ENCODE measurements around the gene PAQR8.

Gene PAQR8

GRCh38 chr6:52365866-52366540, 4.1 kb downstream of the PAQR8 start:
- no peak overlapping the region for H3K4me3 ChIP-seq (ENCODE audit: low read depth, low read length)
- TF ChIP-seq CTCF (IDR thresholded peaks at IDR 0.05; ENCODE audit: borderline replicate concordance, insufficient read depth, low read depth, low read length) = no peak

GRCh38 chr6:52368002-52368401, 6.1 kb downstream of the PAQR8 start:
- no peak overlapping the region for H3K4me3 ChIP-seq (ENCODE audit: low read depth, low read length)
- no peak for TF ChIP-seq CTCF (IDR thresholded peaks at IDR 0.05; ENCODE audit: borderline replicate concordance, insufficient read depth, low read depth, low read length)

- H3K4me3 ChIP-seq (ENCODE audit: low read depth, low read length) = no peak overlapping the region
- TF ChIP-seq CTCF (IDR thresholded peaks at IDR 0.05; ENCODE audit: borderline replicate concordance, insufficient read depth, low read depth, low read length) = no peak
Measured at GRCh38 chr6:52369234-52369633, 7.3 kb downstream of the PAQR8 start.

- TF ChIP-seq CTCF (IDR thresholded peaks at IDR 0.05; ENCODE audit: borderline replicate concordance, insufficient read depth, low read depth, low read length) = no peak
- no peak overlapping the region for H3K4me3 ChIP-seq (ENCODE audit: low read depth, low read length)
Measured at GRCh38 chr6:52371656-52372191, 9.8 kb downstream of the PAQR8 start.

GRCh38 chr6:52373151-52373690, 11.3 kb downstream of the PAQR8 start:
- H3K4me3 ChIP-seq (ENCODE audit: low read depth, low read length) = no peak overlapping the region
- no peak for TF ChIP-seq CTCF (IDR thresholded peaks at IDR 0.05; ENCODE audit: borderline replicate concordance, insufficient read depth, low read depth, low read length)

- no peak for TF ChIP-seq CTCF (IDR thresholded peaks at IDR 0.05; ENCODE audit: borderline replicate concordance, insufficient read depth, low read depth, low read length)
- no peak overlapping the region for H3K4me3 ChIP-seq (ENCODE audit: low read depth, low read length)
Measured at GRCh38 chr6:52374247-52374646, 12.3 kb downstream of the PAQR8 start.
